SK-N-SH treated with all-trans-retinoic acid at 6 μM for 48 hours (cell line): ENCODE data around the gene EPB41L1.

Experiments
- ATAC-seq: fragments of 200-7000 bp; cut with Tn5 transposase; 3 replicates; pipeline ENCODE4 v1.9.1; 2020; ENCODE audit warnings: mild to moderate bottlenecking, moderate library complexity
- ARNTL ChIP-seq: fragments of 450-650 bp; formaldehyde crosslinking; IDR thresholded peaks from 2 replicates; pipeline ENCODE4 v1.5.0; 2020; ENCODE audit warnings: low read depth, mild to moderate bottlenecking, moderate library complexity, borderline replicate concordance
- BACH2 ChIP-seq: fragments of 250-450 bp; sonication (Bioruptor Pico); IDR thresholded peaks from 2 replicates; pipeline ENCODE4 v1.9.0; 2021; ENCODE audit warnings: mild to moderate bottlenecking, borderline replicate concordance
- CREB5 ChIP-seq: fragments of 250-450 bp; sonication (Bioruptor Pico); IDR thresholded peaks from 2 replicates; pipeline ENCODE4 v1.5.1; 2020; ENCODE audit warnings: low read depth, mild to moderate bottlenecking, moderate library complexity
- CSRNP3 ChIP-seq: fragments of 250-450 bp; sonication (Bioruptor Pico); IDR thresholded peaks from 2 replicates; pipeline ENCODE4 v1.5.1; 2021; ENCODE audit warnings: mild to moderate bottlenecking, moderate library complexity
- ESRRG ChIP-seq: fragments of 250-450 bp; sonication (Bioruptor Pico); IDR thresholded peaks from 2 replicates; pipeline ENCODE4 v1.6.1; 2021; ENCODE audit warnings: mild to moderate bottlenecking
- GLIS3 ChIP-seq: fragments of 250-450 bp; sonication (Bioruptor Pico); IDR thresholded peaks from 2 replicates; pipeline ENCODE4 v1.5.0; 2020; ENCODE audit warnings: mild to moderate bottlenecking, moderate library complexity
- ISL1 ChIP-seq: fragments of 250-450 bp; sonication (Bioruptor Pico); IDR thresholded peaks from 2 replicates; pipeline ENCODE4 v2.1.2; 2022; ENCODE audit warnings: mild to moderate bottlenecking, moderate library complexity
- OSR1 ChIP-seq: fragments of 250-450 bp; sonication (Bioruptor Pico); IDR thresholded peaks from 2 replicates; pipeline ENCODE4 v1.8.0; 2022; ENCODE audit warnings: moderate library complexity, mild to moderate bottlenecking, inconsistent platforms
- PPARA ChIP-seq: fragments of 250-450 bp; sonication (Bioruptor Pico); IDR thresholded peaks from 2 replicates; pipeline ENCODE4 v1.5.0; 2020; ENCODE audit warnings: mild to moderate bottlenecking, borderline replicate concordance
- RARB ChIP-seq: fragments of 250-450 bp; sonication (Bioruptor Pico); IDR thresholded peaks from 2 replicates; pipeline ENCODE4 v1.8.0; 2021; ENCODE audit warnings: mild to moderate bottlenecking, moderate library complexity
- SNAI2 ChIP-seq: fragments of 250-450 bp; sonication (Bioruptor Pico); IDR thresholded peaks from 2 replicates; pipeline ENCODE4 v1.5.0; 2020; ENCODE audit warnings: mild to moderate bottlenecking, moderate library complexity
- TCF4 ChIP-seq: fragments of 250-450 bp; sonication (Bioruptor Pico); IDR thresholded peaks from 2 replicates; pipeline ENCODE4 v1.8.0; 2021; ENCODE audit warnings: mild to moderate bottlenecking, moderate library complexity, borderline replicate concordance
- TOX ChIP-seq: fragments of 250-450 bp; sonication (Bioruptor Pico); IDR thresholded peaks from 2 replicates; pipeline ENCODE4 v1.8.0; 2021; ENCODE audit warnings: mild to moderate bottlenecking, moderate library complexity, borderline replicate concordance
- TSHZ2 ChIP-seq: fragments of 250-450 bp; sonication (Bioruptor Pico); IDR thresholded peaks from 2 replicates; pipeline ENCODE4 v1.5.0; 2020; ENCODE audit warnings: mild to moderate bottlenecking, moderate library complexity
- ZFP3 ChIP-seq: fragments of 250-450 bp; sonication (Bioruptor Pico); IDR thresholded peaks from 2 replicates; pipeline ENCODE4 v1.5.0; 2020; ENCODE audit warnings: mild to moderate bottlenecking, moderate library complexity
- ZFP30 ChIP-seq: fragments of 450-650 bp; formaldehyde crosslinking; IDR thresholded peaks from 2 replicates; pipeline ENCODE4 v1.5.0; 2022; ENCODE audit warnings: mild to moderate bottlenecking, moderate library complexity
- ZNF565 ChIP-seq: fragments of 450-650 bp; formaldehyde crosslinking; conservative IDR thresholded peaks from 2 replicates; pipeline ENCODE4 v1.5.0; 2020; ENCODE audit warnings: low read depth, mild to moderate bottlenecking, moderate library complexity
- ZNF70 ChIP-seq: fragments of 450-650 bp; formaldehyde crosslinking; IDR thresholded peaks from 2 replicates; pipeline ENCODE4 v1.5.0; 2020; ENCODE audit warnings: mild to moderate bottlenecking, moderate library complexity
- ZNF8 ChIP-seq: fragments of 450-650 bp; formaldehyde crosslinking; IDR thresholded peaks from 2 replicates; pipeline ENCODE4 v1.5.0; 2020; ENCODE audit warnings: mild to moderate bottlenecking, moderate library complexity
- TF ChIP-seq, protein P1 (sequence below): fragments of 250-450 bp; sonication (Bioruptor Pico); IDR thresholded peaks from 2 replicates; pipeline ENCODE4 v1.8.0; 2020; ENCODE audit warnings: mild to moderate bottlenecking, moderate library complexity, borderline replicate concordance

The EPB41L1 gene

GRCh38 chr20:36170542-36171215 is 16.1 kb downstream of the EPB41L1 start (continued):
- TF ChIP-seq, protein P1, sequence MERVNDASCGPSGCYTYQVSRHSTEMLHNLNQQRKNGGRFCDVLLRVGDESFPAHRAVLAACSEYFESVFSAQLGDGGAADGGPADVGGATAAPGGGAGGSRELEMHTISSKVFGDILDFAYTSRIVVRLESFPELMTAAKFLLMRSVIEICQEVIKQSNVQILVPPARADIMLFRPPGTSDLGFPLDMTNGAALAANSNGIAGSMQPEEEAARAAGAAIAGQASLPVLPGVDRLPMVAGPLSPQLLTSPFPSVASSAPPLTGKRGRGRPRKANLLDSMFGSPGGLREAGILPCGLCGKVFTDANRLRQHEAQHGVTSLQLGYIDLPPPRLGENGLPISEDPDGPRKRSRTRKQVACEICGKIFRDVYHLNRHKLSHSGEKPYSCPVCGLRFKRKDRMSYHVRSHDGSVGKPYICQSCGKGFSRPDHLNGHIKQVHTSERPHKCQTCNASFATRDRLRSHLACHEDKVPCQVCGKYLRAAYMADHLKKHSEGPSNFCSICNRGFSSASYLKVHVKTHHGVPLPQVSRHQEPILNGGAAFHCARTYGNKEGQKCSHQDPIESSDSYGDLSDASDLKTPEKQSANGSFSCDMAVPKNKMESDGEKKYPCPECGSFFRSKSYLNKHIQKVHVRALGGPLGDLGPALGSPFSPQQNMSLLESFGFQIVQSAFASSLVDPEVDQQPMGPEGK (CRISPR knock-in tag): no peak
- TF ChIP-seq CREB5 (no peak), TCF4 (CRISPR knock-in tag) (no peak), PPARA (no peak), ZNF565 (no peak), TOX (CRISPR knock-in tag) (no peak)

- TF ChIP-seq RARB (CRISPR knock-in tag) (no peak), TCF4 (CRISPR knock-in tag) (no peak), ZFP30 (CRISPR knock-in tag) (no peak), ISL1 (CRISPR knock-in tag) (no peak), TSHZ2 (CRISPR knock-in tag) (no peak), ESRRG (no peak), ZFP3 (CRISPR knock-in tag) (no peak)
- ATAC-seq: no peak
Measured at GRCh38 chr20:36173451-36173933, 19.0 kb downstream of the EPB41L1 start.

DNA sequence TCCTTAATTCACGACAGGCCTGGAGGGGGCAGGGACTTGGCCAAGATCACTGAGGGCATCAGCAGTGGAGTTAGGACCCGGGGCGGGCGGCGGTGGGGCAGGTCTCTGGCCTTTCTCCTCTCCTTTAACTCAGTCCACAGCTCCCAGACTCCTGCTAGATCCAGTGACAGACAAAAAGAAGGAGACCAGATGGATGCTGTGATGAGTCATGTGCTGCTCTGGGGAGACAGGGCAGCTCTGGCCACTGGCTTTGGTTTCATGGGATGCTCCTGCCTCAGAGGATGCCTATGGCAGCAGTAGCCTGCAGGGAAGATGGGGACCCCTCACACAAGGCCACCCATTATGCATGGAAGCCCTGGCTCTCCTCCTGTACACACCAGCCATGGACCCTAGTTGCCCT is 20.5 kb downstream of the EPB41L1 start:
- peak; percentile 93 for ATAC-seq

GRCh38 chr20:36175475-36175995 is 21.0 kb downstream of the EPB41L1 start:
- no peak for TF ChIP-seq PPARA
- TF ChIP-seq ARNTL (CRISPR knock-in tag): no peak
- no peak for TF ChIP-seq OSR1 (CRISPR knock-in tag)
- no peak for TF ChIP-seq ZFP30 (CRISPR knock-in tag)
- no peak for TF ChIP-seq CSRNP3 (CRISPR knock-in tag)
- TF ChIP-seq ZNF70: no peak
- TF ChIP-seq GLIS3: no peak
- TF ChIP-seq BACH2 (CRISPR knock-in tag): no peak
- TF ChIP-seq SNAI2: no peak
- no peak for TF ChIP-seq TOX (CRISPR knock-in tag)
- no peak for TF ChIP-seq ZNF8
- no peak; the same call in 2 of the 3 replicates for ATAC-seq

More for the DNA sequence above, 20.5 kb downstream of the EPB41L1 start:
- no peak for TF ChIP-seq ZNF70
- TF ChIP-seq, all 23 proteins: peak for 0

DNA sequence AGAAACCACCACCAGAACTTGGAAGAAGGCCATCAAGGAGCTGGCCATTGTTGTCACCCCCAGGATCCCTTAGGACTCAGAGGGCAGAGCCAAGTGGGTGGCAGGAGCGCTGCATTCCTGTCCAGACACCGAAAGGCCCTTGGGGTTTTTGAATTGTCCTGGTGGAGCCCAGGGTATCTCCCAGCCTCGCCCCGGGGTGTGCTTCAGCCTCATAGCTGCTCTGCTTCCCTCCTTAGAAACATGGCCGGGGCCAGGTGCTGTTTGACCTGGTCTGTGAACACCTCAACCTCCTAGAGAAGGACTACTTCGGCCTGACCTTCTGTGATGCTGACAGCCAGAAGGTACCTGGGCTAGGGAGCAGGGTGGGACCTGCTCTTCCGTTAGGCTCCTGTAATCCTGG is 23.2 kb downstream of the EPB41L1 start:
- no peak for ATAC-seq
- no peak for TF ChIP-seq OSR1 (CRISPR knock-in tag)
- TF ChIP-seq TSHZ2 (CRISPR knock-in tag): no peak
- TF ChIP-seq ZNF565: no peak
